Testis (tissue), 3 donors: ENCODE results near the gene STK35. TPM values are rescaled to one million over a fixed set of nuclear protein-coding genes. Genes with fewer than 3 reads are reported as not detected.

ENCODE experiments used
- DNase-seq: peaks from one replicate; pipeline ENCODE4 v3.0.0-alpha.2; 2019
- H3K27ac ChIP-seq, 2 donors: fragments of 200-600 bp; sonication (generic); one replicate each; pipeline ENCODE4 v1.5.1; 2019
- H3K27me3 ChIP-seq: fragments of 200-600 bp; sonication (generic); one replicate; pipeline ENCODE4 v1.5.1; 2019
- H3K36me3 ChIP-seq: fragments of 200-600 bp; sonication (generic); one replicate; pipeline ENCODE4 v1.5.1; 2017; ENCODE audit warnings: low read depth; ENCODE audit errors: missing control alignments
- H3K4me1 ChIP-seq: fragments of 200-600 bp; sonication (generic); one replicate; pipeline ENCODE4 v1.5.1; 2019
- H3K4me3 ChIP-seq, 2 donors: fragments of 200-600 bp; sonication (generic); one replicate each; pipeline ENCODE4 v1.5.1; 2017 to 2019
- H3K9me3 ChIP-seq: fragments of 200-600 bp; sonication (generic); one replicate; pipeline ENCODE4 v1.5.1; 2017
- POLR2A ChIP-seq: fragments of 450-650 bp; IDR thresholded peaks from one replicate; pipeline ENCODE4 v1.6.1; 2017; ENCODE audit warnings: antibody characterized with exemption, mild to moderate bottlenecking, moderate library complexity
- WGBS, 2 donors: methylation state at CpG; one replicate each; pipeline ENCODE4 v1.1.5; 2018; 5-methylcytosine and 5-hydroxymethylcytosine counted together
- intact Hi-C: fragments of 100-400 bp; cut with DNase I; formaldehyde crosslinking; loops from one replicate; pipeline ENCODE4 v1.15.1; 2023; ENCODE audit warnings: low total_unique reads
- polyA plus RNA-seq: library from polyadenylated mRNA; stranded (reverse); fragments of 350-450 nt; fragmentation: Illumina TruSeq; extraction: RNeasy Lipid Tissue Mini Kit (QIAGEN cat#74804); gene quantifications from one replicate; pipeline ENCODE4 v1.2.3, GENCODE V29; 2014; ENCODE audit warnings: low read depth, low replicate concordance; ENCODE audit not compliant: insufficient read depth
- total RNA-seq, 2 donors: library from RNA; depleted of rRNA; stranded (reverse); fragments of >200 nt; gene quantifications; one replicate each; pipeline ENCODE4 v1.2.3, GENCODE V29; 2016
- TF ChIP-seq, protein P1 (sequence below), 3 experiments: fragments of 450-650 bp in 2 of 3; fragments of 200-600 bp in 1 of 3; sonication (generic) in 1 of 3; IDR thresholded peaks; one replicate each; pipeline ENCODE4 v1.5.1; 2016 to 2019; ENCODE audit warnings: antibody characterized with exemption in 3 of 3, mild to moderate bottlenecking in 2 of 3, moderate library complexity in 1 of 3

The STK35 gene
- total and polyA plus RNA-seq, 3 donors from 2014 or later = 46.3 to 82.8 (median 73.0) TPM

DNA sequence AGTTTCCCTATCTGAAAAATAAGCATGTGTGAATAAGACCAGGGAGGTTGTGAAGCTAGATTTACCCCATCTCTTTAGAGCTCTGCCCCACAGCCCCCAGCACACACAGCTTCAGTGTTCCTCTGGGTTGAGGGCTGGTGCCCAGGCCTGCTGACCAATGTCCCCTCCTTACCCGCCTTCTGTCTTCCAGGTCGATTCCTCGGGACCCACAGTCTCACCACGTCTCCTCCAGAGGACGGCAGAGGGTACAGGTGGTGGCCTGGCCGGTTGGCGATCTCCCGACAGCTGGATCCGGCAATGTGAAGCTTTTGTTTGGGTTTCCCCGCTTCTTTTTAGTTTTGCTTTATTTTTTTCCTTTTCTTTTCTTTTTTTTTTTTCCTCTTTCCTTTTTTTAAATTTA is 42.0 kb downstream of the STK35 start:
- Histone ChIP-seq H3K27me3 (no peaks in the 10 kb centered on the region), H3K27ac (no peak overlapping the region), H3K4me1 (peaks cover 6% of the 10 kb centered on the region), H3K36me3 (no peaks in the 10 kb centered on the region), H3K4me3 (no peak overlapping the region), H3K9me3 (no peaks in the 10 kb centered on the region)
- intact Hi-C loops = no loop called here
- WGBS, 2 donors = 95% methylated on average over 10 of the region's 10 CpGs
- DNase-seq = no peak
- TF ChIP-seq POLR2A = no peak
- TF ChIP-seq, protein P1, sequence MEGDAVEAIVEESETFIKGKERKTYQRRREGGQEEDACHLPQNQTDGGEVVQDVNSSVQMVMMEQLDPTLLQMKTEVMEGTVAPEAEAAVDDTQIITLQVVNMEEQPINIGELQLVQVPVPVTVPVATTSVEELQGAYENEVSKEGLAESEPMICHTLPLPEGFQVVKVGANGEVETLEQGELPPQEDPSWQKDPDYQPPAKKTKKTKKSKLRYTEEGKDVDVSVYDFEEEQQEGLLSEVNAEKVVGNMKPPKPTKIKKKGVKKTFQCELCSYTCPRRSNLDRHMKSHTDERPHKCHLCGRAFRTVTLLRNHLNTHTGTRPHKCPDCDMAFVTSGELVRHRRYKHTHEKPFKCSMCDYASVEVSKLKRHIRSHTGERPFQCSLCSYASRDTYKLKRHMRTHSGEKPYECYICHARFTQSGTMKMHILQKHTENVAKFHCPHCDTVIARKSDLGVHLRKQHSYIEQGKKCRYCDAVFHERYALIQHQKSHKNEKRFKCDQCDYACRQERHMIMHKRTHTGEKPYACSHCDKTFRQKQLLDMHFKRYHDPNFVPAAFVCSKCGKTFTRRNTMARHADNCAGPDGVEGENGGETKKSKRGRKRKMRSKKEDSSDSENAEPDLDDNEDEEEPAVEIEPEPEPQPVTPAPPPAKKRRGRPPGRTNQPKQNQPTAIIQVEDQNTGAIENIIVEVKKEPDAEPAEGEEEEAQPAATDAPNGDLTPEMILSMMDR (IDR thresholded peaks at IDR 0.05) = no peak

DNA sequence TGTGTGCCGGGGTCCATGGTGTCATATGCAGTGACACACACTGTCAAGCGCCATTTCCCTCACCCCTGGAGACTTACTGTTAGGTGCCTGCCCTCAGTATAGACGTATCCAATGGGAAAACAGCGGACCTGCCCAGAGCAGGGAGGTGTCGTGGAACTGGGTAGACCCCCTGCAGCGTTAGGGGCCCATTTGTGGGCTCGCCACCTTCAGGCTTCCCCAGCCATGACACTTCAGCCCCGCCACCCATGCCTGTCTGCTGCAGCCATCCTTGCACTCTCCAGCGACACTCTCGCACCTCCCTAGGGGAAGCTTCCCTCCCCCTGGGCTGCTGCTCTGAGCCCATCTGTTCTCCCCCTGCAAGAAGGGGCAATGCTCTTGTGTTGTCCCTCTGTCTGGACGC is 43.2 kb downstream of the STK35 start:
- Histone ChIP-seq H3K9me3 (no peaks in the 10 kb centered on the region), H3K27me3 (no peaks in the 10 kb centered on the region), H3K4me1 (peaks cover 6% of the 10 kb centered on the region), H3K4me3 (no peak overlapping the region), H3K36me3 (no peaks in the 10 kb centered on the region), H3K27ac (no peak overlapping the region)
- no peak for DNase-seq
- WGBS, 2 donors = 94 to 97% methylated on average over 9 to 11 of the region's 11 CpGs
- TF ChIP-seq, protein P1 (IDR thresholded peaks at IDR 0.05) = no peak
- no peak for TF ChIP-seq POLR2A
- intact Hi-C loops = no loop called here

DNA sequence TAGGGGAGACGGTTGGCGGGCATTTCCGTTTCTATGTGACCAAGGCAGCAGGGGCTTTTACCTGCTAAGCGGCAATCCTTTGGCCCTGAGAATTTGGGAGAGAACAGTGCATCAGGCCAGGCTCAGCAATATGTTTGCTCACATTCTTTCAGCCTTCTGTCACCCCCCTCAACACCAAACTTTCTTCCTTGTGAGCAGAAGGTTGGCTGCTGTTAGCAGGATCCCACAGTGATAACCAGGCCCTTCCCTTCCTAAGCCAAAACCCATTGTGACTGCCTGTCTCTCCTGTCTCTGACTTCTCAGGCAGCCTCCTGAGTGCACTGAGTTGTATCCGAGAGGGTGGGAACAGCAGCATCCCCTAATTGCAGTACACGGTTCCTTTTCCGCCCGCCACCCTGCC is 43.7 kb downstream of the STK35 start:
- TF ChIP-seq, protein P1 (IDR thresholded peaks at IDR 0.05) = no peak
- TF ChIP-seq POLR2A = no peak
- Histone ChIP-seq H3K27me3 (no peaks in the 10 kb centered on the region), H3K4me1 (peaks cover 2% of the 10 kb centered on the region), H3K9me3 (no peaks in the 10 kb centered on the region), H3K4me3 (no peak overlapping the region), H3K27ac (no peak overlapping the region), H3K36me3 (no peaks in the 10 kb centered on the region)
- intact Hi-C loops = no loop called here
- DNase-seq = no peak
- 95 to 96% methylated on average over 8 of the region's 8 CpGs for WGBS, 2 donors

DNA sequence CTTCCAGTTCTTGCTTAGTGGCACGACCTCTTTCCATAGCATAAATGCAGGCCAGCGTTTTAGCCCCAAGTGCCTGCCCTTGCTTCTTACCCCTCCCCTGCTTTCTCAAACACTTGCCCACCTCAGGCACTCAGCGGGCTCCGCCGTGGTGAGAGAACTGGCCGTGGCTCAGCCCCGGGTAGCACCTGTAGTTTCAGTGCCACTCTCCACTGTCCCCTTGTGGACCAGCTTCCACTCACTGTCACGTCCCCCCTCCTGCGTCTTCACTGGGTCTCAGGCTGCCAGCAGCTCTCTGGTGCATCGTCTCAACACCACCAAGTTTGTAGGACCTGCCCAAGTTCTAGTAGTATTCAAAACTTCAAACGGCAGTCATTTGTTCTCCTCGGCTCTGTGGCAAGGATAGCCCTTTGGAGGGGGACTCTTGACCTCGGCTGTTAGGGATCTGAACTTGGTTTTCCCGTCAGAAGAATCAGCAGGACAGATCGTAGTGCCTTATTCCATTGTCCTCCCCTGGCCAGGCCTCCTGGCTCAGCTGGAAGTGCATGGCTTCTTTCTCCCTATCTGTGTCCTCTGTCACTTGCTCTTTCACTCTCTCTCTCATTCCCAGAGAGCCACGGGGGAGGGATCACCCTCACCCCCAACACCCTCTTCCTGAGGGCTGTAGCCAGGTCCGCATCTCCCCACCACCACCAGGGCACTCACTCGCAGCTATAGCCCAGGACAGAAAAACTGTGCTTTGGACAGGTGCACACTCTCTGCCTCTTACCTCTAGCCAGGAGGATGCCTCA is 44.6 kb downstream of the STK35 start:
- Histone ChIP-seq H3K4me3 (no peak overlapping the region), H3K27ac (no peak overlapping the region), H3K36me3 (no peaks in the 10 kb centered on the region), H3K27me3 (no peaks in the 10 kb centered on the region), H3K9me3 (no peaks in the 10 kb centered on the region), H3K4me1 (no peaks in the 10 kb centered on the region)
- no peak for TF ChIP-seq POLR2A
- TF ChIP-seq, protein P1 (IDR thresholded peaks at IDR 0.05) = no peak
- no peak for DNase-seq
- intact Hi-C loops = no loop called here
- 91 to 92% methylated on average over 18 of the region's 18 CpGs for WGBS, 2 donors

DNA sequence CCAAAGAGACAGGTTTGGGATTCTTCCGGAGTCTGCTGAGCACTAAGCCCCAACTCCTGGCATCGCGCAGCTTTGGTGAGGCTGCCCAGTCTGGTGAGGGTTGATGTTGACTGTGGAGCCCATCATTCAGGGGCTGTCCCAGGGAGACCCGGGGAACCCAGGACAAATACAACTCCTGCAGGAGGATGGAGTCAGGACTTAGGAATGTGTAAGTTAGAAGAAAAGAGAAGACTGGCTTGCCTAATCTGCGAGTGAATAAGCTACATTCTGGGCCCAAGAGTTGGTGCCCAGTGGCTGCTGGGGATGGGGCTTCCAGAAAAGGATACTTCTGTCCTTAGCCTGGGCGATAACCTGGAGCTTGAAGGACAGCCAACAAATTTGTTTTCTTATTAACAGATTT is 47.9 kb downstream of the STK35 start:
- no peak overlapping the region for H3K4me3 ChIP-seq
- WGBS, 2 donors = 86 to 88% methylated on average over 6 of the region's 6 CpGs
- intact Hi-C loops = no loop called here
- no peak overlapping the region for H3K27ac ChIP-seq
- no peaks in the 10 kb centered on the region for H3K27me3 ChIP-seq
- TF ChIP-seq, protein P1 (IDR thresholded peaks at IDR 0.05) = no peak
- no peak for TF ChIP-seq POLR2A
- DNase-seq = no peak
- no peaks in the 10 kb centered on the region for H3K36me3 ChIP-seq
- H3K9me3 ChIP-seq = no peaks in the 10 kb centered on the region
- no peaks in the 10 kb centered on the region for H3K4me1 ChIP-seq
